T1000 (cell line): ENCODE results near the gene KRTAP1-4.
"Not testable (repeated sequence)": the region's sequence is repeated elsewhere in the genome, so short reads cannot be mapped to it uniquely, and the experiment has no call there.

Source experiments
- DNase-seq: peaks from one replicate; lab custom pipeline; 2025; ENCODE audit warnings: mixed read lengths; lab: John Stamatoyannopoulos, UW

Gene KRTAP1-4

GRCh38 chr17:41046735-41047465 is 16.9 kb upstream of the KRTAP1-4 start, which contains the start of gene KRTAP2-1:
TSS of gene KRTAP2-1 (minus strand) at chr17:41047316. CDS start at chr17:41047267, 49 bp downstream.
- not testable (repeated sequence) for DNase-seq

GRCh38 chr17:41042953-41043352 is 13.0 kb upstream of the KRTAP1-4 start:
- no peak for DNase-seq

- DNase-seq, result not testable (repeated sequence)
Measured at GRCh38 chr17:41040783-41041571, 11.0 kb upstream of the KRTAP1-4 start, which contains the start of gene KRTAP1-1. TSS of gene KRTAP1-1 (minus strand) at chr17:41041450. CDS start at chr17:41041397, 53 bp downstream.

- no peak for DNase-seq
Measured at GRCh38 chr17:41037853-41038350, 7.9 kb upstream of the KRTAP1-4 start.

- not testable (repeated sequence) for DNase-seq
Measured at GRCh38 chr17:41034346-41034935, 4.4 kb upstream of the KRTAP1-4 start, which contains the start of gene KRTAP1-3. TSS of gene KRTAP1-3 (minus strand) at chr17:41034874. CDS start at chr17:41034821, 53 bp downstream.

GRCh38 chr17:41026715-41027471 is 3.1 kb downstream of the KRTAP1-4 start, which contains the start of gene KRTAP1-5:
TSS of gene KRTAP1-5 (minus strand) at chr17:41027208. CDS start at chr17:41027155, 53 bp downstream.
- DNase-seq, result peak; percentile 45

- no peak for DNase-seq
Measured at GRCh38 chr17:41024697-41025096, 5.3 kb downstream of the KRTAP1-4 start.

- DNase-seq, result no peak
Measured at GRCh38 chr17:41020336-41020735, 9.7 kb downstream of the KRTAP1-4 start.

GRCh38 chr17:41019415-41019814 is 10.6 kb downstream of the KRTAP1-4 start:
- DNase-seq, result no peak

GRCh38 chr17:41018541-41018940 is 11.5 kb downstream of the KRTAP1-4 start:
- no peak for DNase-seq

GRCh38 chr17:41016578-41017215 is 13.3 kb downstream of the KRTAP1-4 start:
- no peak for DNase-seq

- DNase-seq, result no peak
Measured at GRCh38 chr17:41015454-41015853, 14.5 kb downstream of the KRTAP1-4 start.

GRCh38 chr17:41013606-41014005 is 16.4 kb downstream of the KRTAP1-4 start:
- DNase-seq, result no peak

GRCh38 chr17:41013181-41013580 is 16.8 kb downstream of the KRTAP1-4 start:
- no peak for DNase-seq

GRCh38 chr17:41012326-41013120 is 17.5 kb downstream of the KRTAP1-4 start:
- no peak for DNase-seq

- no peak for DNase-seq
Measured at GRCh38 chr17:41010441-41010840, 19.6 kb downstream of the KRTAP1-4 start.

GRCh38 chr17:41009936-41010335 is 20.1 kb downstream of the KRTAP1-4 start:
- DNase-seq, result no peak

GRCh38 chr17:41009301-41009760 is 20.7 kb downstream of the KRTAP1-4 start:
- DNase-seq, result no peak

- DNase-seq, result no peak
Measured at GRCh38 chr17:41008811-41009210, 21.2 kb downstream of the KRTAP1-4 start, which contains the start of gene KRTAP3-1. TSS of gene KRTAP3-1 (minus strand) at chr17:41009128. CDS start at chr17:41009074, 54 bp downstream.

GRCh38 chr17:41004397-41004796 is 25.6 kb downstream of the KRTAP1-4 start:
- DNase-seq, result no peak
